T-helper 1 cell treated with Interleukin-12 subunit alpha and Interleukin-12 subunit beta and Interleukin-4 antibody, amounts not matched to agents 30 μg/mL and 1 μg/mL, for 36 hours (primary cell): ENCODE measurements around the gene NEGR1.

Experiments
- H3K27ac Mint-ChIP-seq: one replicate; pipeline ENCODE4 v1.8.0; 2021; ENCODE audit warnings: mild to moderate bottlenecking, mixed read lengths
- H3K27me3 Mint-ChIP-seq: one replicate; pipeline ENCODE4 v1.8.0; 2021; ENCODE audit warnings: low read depth, mixed read lengths
- H3K36me3 Mint-ChIP-seq: one replicate; pipeline ENCODE4 v1.8.0; 2021; ENCODE audit warnings: low read depth, mixed read lengths
- H3K4me1 Mint-ChIP-seq: one replicate; pipeline ENCODE4 v1.8.0; 2021; ENCODE audit warnings: low read depth, mixed read lengths
- H3K4me3 Mint-ChIP-seq: one replicate; pipeline ENCODE4 v1.8.0; 2021; ENCODE audit warnings: mild to moderate bottlenecking, moderate library complexity, mixed read lengths
- H3K9me3 Mint-ChIP-seq: one replicate; pipeline ENCODE4 v1.8.0; 2021; ENCODE audit warnings: mixed read lengths

NEGR1 gene

GRCh38 chr1:71719330-71719729, 563.0 kb downstream of the NEGR1 start:
- Mint-ChIP-seq H3K27me3 (no peaks in the 10 kb centered on the region), H3K4me1 (no peaks in the 10 kb centered on the region), H3K27ac (no peak overlapping the region), H3K9me3 (peaks cover 9% of the 10 kb centered on the region), H3K36me3 (no peaks in the 10 kb centered on the region), H3K4me3 (no peak overlapping the region)

DNA sequence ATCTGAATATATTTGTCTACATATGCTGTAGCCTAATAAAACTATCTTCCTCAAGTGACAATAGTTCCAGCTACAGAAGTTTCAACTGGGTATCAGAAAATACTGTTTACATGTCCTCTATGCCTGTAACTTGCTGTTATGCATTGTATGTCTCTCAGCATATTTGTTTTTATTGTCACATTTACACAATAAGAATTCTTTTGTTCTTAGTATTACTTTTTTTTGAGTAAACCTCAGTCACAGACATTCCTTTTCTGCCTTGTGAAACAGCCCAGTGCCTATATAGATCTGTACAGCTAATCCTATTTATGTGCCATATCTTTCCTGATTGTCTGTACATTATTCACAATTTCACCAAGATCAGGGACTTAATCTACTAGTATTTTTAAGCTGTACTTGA, 565.2 kb downstream of the NEGR1 start:
- H3K36me3 Mint-ChIP-seq, result no peaks in the 10 kb centered on the region
- H3K4me1 Mint-ChIP-seq, result no peaks in the 10 kb centered on the region
- H3K27ac Mint-ChIP-seq, result no peak overlapping the region
- H3K4me3 Mint-ChIP-seq, result no peak overlapping the region
- H3K9me3 Mint-ChIP-seq, result peaks cover 9% of the 10 kb centered on the region
- no peaks in the 10 kb centered on the region for H3K27me3 Mint-ChIP-seq

DNA sequence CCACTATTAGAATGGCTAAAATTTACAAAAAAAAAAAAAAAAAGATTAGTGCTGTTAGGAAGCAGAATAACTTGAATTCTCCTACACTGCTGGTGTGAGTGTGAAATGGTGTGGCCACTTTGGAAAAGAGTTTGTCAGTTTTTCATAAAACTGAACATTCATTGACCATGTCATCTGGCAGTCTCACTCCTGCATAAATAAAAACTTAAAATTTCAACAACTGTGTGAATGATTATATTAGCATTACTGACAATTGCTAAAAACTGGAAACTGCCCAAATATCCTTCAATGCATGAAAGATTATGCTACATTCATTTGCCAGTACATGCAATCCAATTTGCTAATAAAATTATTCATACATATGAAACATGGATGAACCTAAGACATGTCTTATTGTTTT, 570.9 kb downstream of the NEGR1 start:
- no peaks in the 10 kb centered on the region for H3K27me3 Mint-ChIP-seq
- H3K27ac Mint-ChIP-seq, result no peak overlapping the region
- no peak overlapping the region for H3K4me3 Mint-ChIP-seq
- no peaks in the 10 kb centered on the region for H3K36me3 Mint-ChIP-seq
- peaks cover 14% of the 10 kb centered on the region for H3K9me3 Mint-ChIP-seq
- no peaks in the 10 kb centered on the region for H3K4me1 Mint-ChIP-seq

GRCh38 chr1:71706029-71706671, 576.2 kb downstream of the NEGR1 start:
- no peak overlapping the region for H3K4me3 Mint-ChIP-seq
- H3K36me3 Mint-ChIP-seq, result no peaks in the 10 kb centered on the region
- H3K27me3 Mint-ChIP-seq, result no peaks in the 10 kb centered on the region
- no peak overlapping the region for H3K27ac Mint-ChIP-seq
- H3K4me1 Mint-ChIP-seq, result no peaks in the 10 kb centered on the region
- peaks cover 8% of the 10 kb centered on the region for H3K9me3 Mint-ChIP-seq

GRCh38 chr1:71698186-71698585, 584.2 kb downstream of the NEGR1 start:
- no peaks in the 10 kb centered on the region for H3K27me3 Mint-ChIP-seq
- H3K36me3 Mint-ChIP-seq, result no peaks in the 10 kb centered on the region

DNA sequence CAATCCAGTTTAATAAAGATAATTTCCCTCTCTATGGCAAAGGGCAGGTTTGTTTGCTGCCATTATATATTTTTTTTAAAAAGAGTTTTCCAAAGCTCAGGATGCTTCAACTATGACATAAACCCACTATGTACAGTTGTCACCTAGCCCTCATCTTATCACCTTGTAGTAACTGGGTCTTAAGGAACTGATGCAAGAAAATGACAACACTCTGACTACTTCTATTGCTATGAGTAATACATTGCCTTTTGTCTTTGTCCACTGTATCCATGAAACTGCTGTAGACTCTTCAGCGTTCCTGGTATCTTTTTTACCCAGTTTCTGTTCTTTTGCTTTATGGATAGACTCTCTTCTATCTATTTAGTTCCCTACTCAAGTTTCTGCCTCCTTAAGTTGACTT, 586.5 kb downstream of the NEGR1 start:
- Mint-ChIP-seq H3K36me3 (no peaks in the 10 kb centered on the region), H3K4me3 (no peak overlapping the region), H3K27me3 (no peaks in the 10 kb centered on the region), H3K27ac (no peak overlapping the region), H3K4me1 (no peaks in the 10 kb centered on the region), H3K9me3 (no peaks in the 10 kb centered on the region)

More at GRCh38 chr1:71698186-71698585, 584.2 kb downstream of the NEGR1 start:
- Mint-ChIP-seq H3K27ac (no peak overlapping the region), H3K4me3 (no peak overlapping the region), H3K4me1 (no peaks in the 10 kb centered on the region), H3K9me3 (no peaks in the 10 kb centered on the region)

GRCh38 chr1:71695084-71695483, 587.3 kb downstream of the NEGR1 start:
- Mint-ChIP-seq H3K9me3 (no peaks in the 10 kb centered on the region), H3K4me1 (no peaks in the 10 kb centered on the region), H3K27me3 (no peaks in the 10 kb centered on the region), H3K36me3 (no peaks in the 10 kb centered on the region), H3K27ac (no peak overlapping the region), H3K4me3 (no peak overlapping the region)

DNA sequence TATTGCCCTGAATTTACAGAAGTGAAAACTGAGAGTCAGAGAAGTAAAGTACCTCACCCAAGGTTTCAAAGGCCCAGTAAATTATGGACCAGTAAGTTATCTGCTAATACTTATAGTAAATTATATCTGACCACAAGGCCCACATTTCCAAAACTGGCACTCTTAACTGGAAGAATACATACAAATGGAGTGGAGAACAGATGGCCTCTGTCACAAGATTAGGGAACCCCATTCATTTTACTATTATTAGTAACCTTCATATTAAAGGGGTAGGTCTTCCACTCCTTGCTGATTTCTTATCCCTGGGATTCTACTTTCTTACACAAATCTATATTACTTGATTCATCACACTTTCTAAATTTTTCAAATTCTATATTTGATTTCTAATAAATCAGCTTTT, 588.8 kb downstream of the NEGR1 start:
- Mint-ChIP-seq H3K4me1 (no peaks in the 10 kb centered on the region), H3K27ac (no peak overlapping the region), H3K36me3 (no peaks in the 10 kb centered on the region), H3K9me3 (no peaks in the 10 kb centered on the region), H3K27me3 (no peaks in the 10 kb centered on the region), H3K4me3 (no peak overlapping the region)

DNA sequence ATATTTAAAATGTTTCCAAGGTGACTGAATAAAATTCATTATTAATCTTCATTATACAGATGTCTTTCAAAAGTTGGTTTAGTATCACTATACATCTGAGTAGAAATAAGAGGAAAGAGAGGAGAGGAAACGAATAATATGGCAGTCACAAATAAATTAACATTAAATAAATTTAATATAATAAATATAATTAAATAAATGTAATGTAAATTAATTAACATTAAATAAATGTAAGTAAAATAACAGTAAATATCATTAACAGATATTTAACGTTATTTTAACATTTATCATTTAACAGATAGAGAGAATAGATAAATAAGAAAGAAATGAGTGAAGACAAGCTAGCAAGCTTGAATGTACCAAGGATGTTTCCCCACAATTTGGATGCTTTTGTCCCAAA, 592.7 kb downstream of the NEGR1 start:
- Mint-ChIP-seq H3K4me1 (no peaks in the 10 kb centered on the region), H3K9me3 (no peaks in the 10 kb centered on the region), H3K27ac (no peak overlapping the region), H3K4me3 (no peak overlapping the region), H3K27me3 (no peaks in the 10 kb centered on the region), H3K36me3 (no peaks in the 10 kb centered on the region)

- Mint-ChIP-seq H3K4me3 (no peak overlapping the region), H3K27ac (no peak overlapping the region), H3K9me3 (no peaks in the 10 kb centered on the region), H3K27me3 (no peaks in the 10 kb centered on the region), H3K36me3 (no peaks in the 10 kb centered on the region), H3K4me1 (no peaks in the 10 kb centered on the region)
Measured at GRCh38 chr1:71687376-71687775, 595.0 kb downstream of the NEGR1 start.

GRCh38 chr1:71676979-71677925, 605.1 kb downstream of the NEGR1 start:
- no peak overlapping the region for H3K4me3 Mint-ChIP-seq
- no peak overlapping the region for H3K27ac Mint-ChIP-seq
- H3K36me3 Mint-ChIP-seq, result no peaks in the 10 kb centered on the region
- H3K9me3 Mint-ChIP-seq, result no peaks in the 10 kb centered on the region
- no peaks in the 10 kb centered on the region for H3K4me1 Mint-ChIP-seq
- H3K27me3 Mint-ChIP-seq, result no peaks in the 10 kb centered on the region

GRCh38 chr1:71668065-71668464, 614.3 kb downstream of the NEGR1 start:
- Mint-ChIP-seq H3K9me3 (no peaks in the 10 kb centered on the region), H3K36me3 (no peaks in the 10 kb centered on the region), H3K27ac (no peak overlapping the region), H3K4me3 (no peak overlapping the region), H3K27me3 (no peaks in the 10 kb centered on the region), H3K4me1 (no peaks in the 10 kb centered on the region)

DNA sequence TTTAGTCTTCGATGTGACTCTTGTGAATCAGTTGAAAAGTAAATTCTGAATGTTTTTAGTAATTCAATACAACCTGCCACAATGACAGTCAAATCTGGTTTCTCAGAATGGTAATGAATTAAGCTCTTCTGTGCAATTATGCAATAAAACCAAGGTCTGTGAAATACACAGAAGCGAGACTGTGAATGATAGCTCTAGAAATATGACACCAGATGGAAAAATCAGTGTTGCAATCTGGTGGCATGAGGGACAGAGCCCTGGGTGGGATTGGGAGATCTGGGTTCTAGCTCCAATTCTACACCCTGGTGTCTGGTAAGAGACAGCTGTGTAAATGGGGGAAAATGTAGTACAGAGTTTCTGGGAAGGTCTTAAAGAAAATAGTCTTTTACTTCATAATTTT, 615.1 kb downstream of the NEGR1 start:
- Mint-ChIP-seq H3K4me3 (no peak overlapping the region), H3K27me3 (no peaks in the 10 kb centered on the region), H3K9me3 (no peaks in the 10 kb centered on the region), H3K4me1 (no peaks in the 10 kb centered on the region), H3K36me3 (no peaks in the 10 kb centered on the region), H3K27ac (no peak overlapping the region)

DNA sequence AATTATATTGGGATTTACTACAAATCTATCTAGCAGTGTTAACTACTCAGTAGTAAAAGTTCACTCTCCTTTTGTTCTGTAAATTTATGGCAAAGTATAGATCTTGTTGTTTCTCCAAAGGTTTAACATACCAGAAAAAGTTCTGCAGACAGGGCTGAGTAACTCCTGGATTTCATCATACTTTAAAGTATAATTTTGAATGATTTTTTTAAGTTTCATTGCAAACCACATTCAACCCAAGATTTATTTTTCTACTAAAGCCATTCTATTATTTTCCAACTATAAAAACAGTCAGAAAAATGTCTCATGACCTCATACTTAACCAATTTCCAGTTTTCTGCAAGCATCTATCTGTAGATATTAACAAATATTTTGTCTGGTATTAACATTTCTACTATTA, 615.7 kb downstream of the NEGR1 start:
- no peaks in the 10 kb centered on the region for H3K36me3 Mint-ChIP-seq
- H3K4me3 Mint-ChIP-seq, result no peak overlapping the region
- no peak overlapping the region for H3K27ac Mint-ChIP-seq
- H3K27me3 Mint-ChIP-seq, result no peaks in the 10 kb centered on the region
- H3K4me1 Mint-ChIP-seq, result no peaks in the 10 kb centered on the region
- H3K9me3 Mint-ChIP-seq, result no peaks in the 10 kb centered on the region

DNA sequence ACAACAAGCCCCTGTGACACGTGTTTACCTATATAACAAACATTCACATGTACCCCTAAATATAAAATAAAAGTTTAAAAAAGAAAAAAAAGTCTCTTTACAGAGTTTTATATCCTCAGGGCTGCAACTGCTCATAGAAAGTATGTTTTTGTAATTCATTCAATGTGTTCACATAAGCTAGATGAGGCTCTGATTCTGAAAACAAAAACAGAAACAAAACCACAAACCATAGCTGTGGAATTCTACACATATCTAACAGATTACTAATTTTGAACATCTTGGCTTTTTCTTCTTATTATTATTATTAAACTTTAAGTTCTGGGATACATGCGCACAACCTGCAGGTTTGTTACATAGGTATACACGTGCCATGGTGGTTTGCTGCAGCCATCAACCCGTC, 621.9 kb downstream of the NEGR1 start:
- Mint-ChIP-seq H3K4me3 (no peak overlapping the region), H3K27ac (no peak overlapping the region)

More for the DNA sequence above, 621.9 kb downstream of the NEGR1 start:
- no peaks in the 10 kb centered on the region for H3K4me1 Mint-ChIP-seq
- H3K36me3 Mint-ChIP-seq, result no peaks in the 10 kb centered on the region
- no peaks in the 10 kb centered on the region for H3K9me3 Mint-ChIP-seq
- no peaks in the 10 kb centered on the region for H3K27me3 Mint-ChIP-seq
